Measurements from ENCODE around the gene THEM4. TPM values are rescaled to one million over a fixed set of nuclear protein-coding genes. Genes with fewer than 3 reads are reported as not detected.

THEM4 gene
- total RNA-seq, 4 donors from 2014 or later: 9.1 to 45.2 (median 14.6) TPM

DNA sequence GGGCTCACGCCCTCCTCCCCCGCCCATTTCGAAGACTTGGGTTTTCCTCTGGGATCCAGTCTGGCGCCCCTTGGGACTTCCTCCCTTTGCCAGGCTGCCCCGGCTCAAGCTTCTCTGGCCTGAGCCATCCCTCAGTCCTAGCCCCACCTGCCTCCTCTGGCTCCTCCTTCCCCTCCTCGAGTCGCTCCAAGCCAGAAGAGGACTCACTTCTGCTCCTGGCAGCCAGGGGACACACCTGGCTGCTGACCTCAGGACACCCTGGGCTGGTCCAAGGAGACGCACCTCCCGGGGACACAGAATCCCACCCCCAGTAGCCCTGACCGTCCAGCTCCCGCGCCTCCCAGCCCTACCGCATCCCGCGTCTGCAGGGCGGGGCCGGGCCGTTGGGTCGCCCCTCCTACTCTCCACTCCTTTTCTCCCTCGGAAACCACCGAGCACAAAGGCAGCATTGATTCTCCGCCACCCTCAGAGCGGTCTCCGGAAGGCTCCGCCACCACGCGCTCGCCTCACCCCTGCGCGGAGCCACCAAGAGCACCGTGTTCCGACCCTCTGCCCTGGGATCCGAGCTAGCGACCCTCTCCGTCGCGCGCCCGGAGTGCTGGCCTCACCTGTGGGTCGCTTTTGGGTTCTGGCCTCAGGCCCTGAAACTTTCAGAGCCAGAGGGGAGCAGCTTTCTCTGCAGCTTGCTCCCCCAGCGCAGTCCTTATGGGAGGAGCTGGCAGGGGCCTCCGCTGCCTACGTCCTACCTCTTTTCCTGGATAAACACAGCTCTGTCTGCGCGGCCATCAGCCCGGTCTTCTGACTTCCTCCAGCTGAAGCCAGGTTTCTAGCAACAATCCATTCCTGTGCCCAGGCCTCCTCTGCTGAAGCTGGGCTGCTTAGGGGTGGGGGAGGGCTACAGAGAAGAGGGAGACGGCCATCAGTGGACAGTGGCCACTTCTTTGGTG, 69.6 kb downstream of the THEM4 start, which contains the start of gene C2CD4D:
Gene C2CD4D, minus strand, starts transcription at position 364 of the 947 bp plus-strand sequence. CDS start 831 bp downstream, outside the sequence.
- Histone ChIP-seq H3K4me3 (peak within 1 kb of the TSS; percentile 42 to 67 (median 52)), H3K4me1 (peaks cover 0 to 43% (median 12%) of the 10 kb centered on the region in 4 donors), H3K36me3 (no peaks in the 10 kb centered on the region), H3K9me3 (no peaks in the 10 kb centered on the region), H3K27ac (peak within 1 kb of the TSS; percentile 66 to 78 (median 72)), H3K27me3 (no peaks in the 10 kb centered on the region)
- TF ChIP-seq POLR2A (IDR thresholded peaks at IDR 0.05) (peak; percentile 64 to 78), CTCF (IDR thresholded peaks at IDR 0.05) (peak in 2 of 6 experiments; percentile 31 to 32)
- DNase-seq: peak; percentile 46 to 85 (median 82)

GRCh38 chr1:151839082-151839412, 70.3 kb downstream of the THEM4 start:
- no peak for TF ChIP-seq CTCF (IDR thresholded peaks at IDR 0.05)
- no peak for TF ChIP-seq POLR2A (IDR thresholded peaks at IDR 0.05)
- no peaks in the 10 kb centered on the region for H3K27me3 ChIP-seq
- no peaks in the 10 kb centered on the region for H3K36me3 ChIP-seq
- peak overlapping the region; percentile 66 to 78 (median 72) for H3K27ac ChIP-seq
- peak overlapping the region; percentile 42 to 67 (median 52) for H3K4me3 ChIP-seq
- peaks cover 0 to 50% (median 12%) of the 10 kb centered on the region in 4 donors for H3K4me1 ChIP-seq
- H3K9me3 ChIP-seq: no peaks in the 10 kb centered on the region
- DNase-seq: no peak

DNA sequence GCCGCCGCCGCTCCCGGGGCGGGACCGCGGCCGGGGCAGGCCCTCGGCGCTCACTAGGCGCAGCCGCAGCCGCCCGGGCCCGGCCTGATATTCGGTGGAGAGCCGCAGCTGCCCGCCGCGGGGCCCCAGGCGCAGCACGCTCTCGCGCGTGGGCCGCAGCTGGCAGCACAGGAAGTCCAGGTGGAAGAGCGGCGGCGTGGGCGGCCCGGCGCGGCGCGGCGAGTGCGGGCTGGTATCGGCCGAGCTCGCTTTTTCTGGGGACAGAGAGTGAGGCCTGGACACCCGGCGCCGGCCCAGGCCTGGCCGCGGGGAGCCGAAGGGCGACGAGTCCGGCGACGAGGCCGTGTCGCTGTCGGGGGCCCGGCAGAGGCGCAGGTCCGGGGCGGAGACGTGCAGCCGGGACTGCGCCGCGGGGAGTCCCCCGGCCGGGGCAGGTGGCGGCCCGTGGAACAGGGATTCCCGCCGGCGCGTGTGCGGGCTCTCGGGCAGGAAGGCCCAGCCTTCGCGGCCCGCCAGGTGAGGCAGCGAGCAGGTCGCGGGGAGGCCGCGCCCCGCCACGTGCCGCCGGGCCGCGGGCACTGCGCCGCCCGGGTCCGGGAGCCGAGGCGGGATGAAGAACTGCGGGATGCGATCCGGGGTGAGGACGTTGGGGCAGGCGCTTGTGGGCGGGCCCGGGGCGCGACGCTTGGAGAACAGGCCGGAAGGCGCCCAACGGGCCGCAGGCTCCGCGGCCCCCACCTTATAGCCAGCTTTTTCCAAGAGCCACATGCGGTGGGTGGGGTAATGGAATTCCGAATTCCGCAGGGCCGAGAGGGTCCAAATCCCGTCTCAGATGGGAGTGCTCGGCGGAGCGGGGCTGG, 70.9 kb downstream of the THEM4 start:
- peak overlapping the region; percentile 42 to 67 (median 52) for H3K4me3 ChIP-seq
- peak in 1 of 3 donors; percentile 54 for DNase-seq
- H3K9me3 ChIP-seq: no peaks in the 10 kb centered on the region
- no peak for TF ChIP-seq POLR2A (IDR thresholded peaks at IDR 0.05)
- no peak for TF ChIP-seq CTCF (IDR thresholded peaks at IDR 0.05)
- H3K27me3 ChIP-seq: no peaks in the 10 kb centered on the region
- peaks cover 0 to 56% (median 12%) of the 10 kb centered on the region in 4 donors for H3K4me1 ChIP-seq
- peak overlapping the region in 3 of 4 donors; percentile 66 to 78 (median 71) for H3K27ac ChIP-seq
- no peaks in the 10 kb centered on the region for H3K36me3 ChIP-seq

DNA sequence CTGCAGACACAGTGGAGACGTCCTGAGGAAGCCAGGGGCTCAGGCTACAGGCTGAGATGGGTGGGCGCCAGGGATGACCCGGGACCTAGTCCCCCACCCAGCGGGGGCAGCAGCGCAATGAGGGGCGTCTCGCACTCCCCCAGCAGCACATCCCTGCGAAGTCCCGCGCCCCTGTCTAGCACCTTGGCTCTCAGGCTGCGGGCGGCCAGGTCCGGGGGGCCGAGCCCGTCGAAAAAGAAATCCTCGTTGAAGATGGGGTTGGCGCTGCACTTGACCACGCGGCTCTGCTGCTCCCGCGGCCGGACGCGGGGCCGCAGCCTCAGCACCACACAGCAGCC, 71.5 kb downstream of the THEM4 start:
- peak overlapping the region; percentile 42 to 67 (median 52) for H3K4me3 ChIP-seq
- H3K4me1 ChIP-seq: peaks cover 0 to 62% (median 12%) of the 10 kb centered on the region in 4 donors
- no peak for DNase-seq
- H3K27ac ChIP-seq: peak overlapping the region in 2 of 4 donors; percentile 66 to 78
- no peaks in the 10 kb centered on the region for H3K36me3 ChIP-seq
- no peak for TF ChIP-seq POLR2A (IDR thresholded peaks at IDR 0.05)
- no peak for TF ChIP-seq CTCF (IDR thresholded peaks at IDR 0.05)
- H3K27me3 ChIP-seq: no peaks in the 10 kb centered on the region
- no peaks in the 10 kb centered on the region for H3K9me3 ChIP-seq

DNA sequence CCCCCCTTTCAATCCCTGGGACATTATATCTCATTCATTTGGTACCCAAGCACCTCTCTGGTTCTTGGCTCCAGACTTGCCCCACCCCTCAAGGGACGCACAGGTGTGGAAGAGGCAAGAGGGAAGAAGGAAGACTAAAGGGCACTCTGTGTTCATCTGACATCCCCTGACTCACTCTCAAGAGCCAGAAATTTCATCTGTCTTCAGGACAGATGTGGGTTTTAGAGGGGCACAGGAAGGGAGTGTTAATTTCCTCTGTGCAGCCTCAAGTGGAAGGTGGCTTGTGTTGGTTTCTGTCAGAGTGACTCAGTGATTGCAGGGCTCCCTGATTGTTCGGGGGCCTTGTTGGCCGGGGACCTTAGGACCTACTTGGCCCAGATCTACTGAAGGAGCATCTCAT, 72.1 kb downstream of the THEM4 start:
- TF ChIP-seq POLR2A (IDR thresholded peaks at IDR 0.05) (no peak), CTCF (IDR thresholded peaks at IDR 0.05) (no peak)
- H3K27me3 ChIP-seq: no peaks in the 10 kb centered on the region
- peak overlapping the region in 3 of 4 donors; percentile 45 to 78 (median 66) for H3K27ac ChIP-seq
- peaks cover 0 to 66% (median 12%) of the 10 kb centered on the region in 4 donors for H3K4me1 ChIP-seq
- no peak for DNase-seq
- H3K9me3 ChIP-seq: no peaks in the 10 kb centered on the region
- no peaks in the 10 kb centered on the region for H3K36me3 ChIP-seq
- no peak overlapping the region for H3K4me3 ChIP-seq

Measured in Peyer's patch (tissue), 4 donors.